Measurements from ENCODE around the gene CLOCK. TPM values are rescaled to one million over a fixed set of nuclear protein-coding genes. Genes with fewer than 3 reads are reported as not detected.

The CLOCK gene
- total RNA-seq, 1 experiment from 2014 or later: 14.9 TPM

DNA sequence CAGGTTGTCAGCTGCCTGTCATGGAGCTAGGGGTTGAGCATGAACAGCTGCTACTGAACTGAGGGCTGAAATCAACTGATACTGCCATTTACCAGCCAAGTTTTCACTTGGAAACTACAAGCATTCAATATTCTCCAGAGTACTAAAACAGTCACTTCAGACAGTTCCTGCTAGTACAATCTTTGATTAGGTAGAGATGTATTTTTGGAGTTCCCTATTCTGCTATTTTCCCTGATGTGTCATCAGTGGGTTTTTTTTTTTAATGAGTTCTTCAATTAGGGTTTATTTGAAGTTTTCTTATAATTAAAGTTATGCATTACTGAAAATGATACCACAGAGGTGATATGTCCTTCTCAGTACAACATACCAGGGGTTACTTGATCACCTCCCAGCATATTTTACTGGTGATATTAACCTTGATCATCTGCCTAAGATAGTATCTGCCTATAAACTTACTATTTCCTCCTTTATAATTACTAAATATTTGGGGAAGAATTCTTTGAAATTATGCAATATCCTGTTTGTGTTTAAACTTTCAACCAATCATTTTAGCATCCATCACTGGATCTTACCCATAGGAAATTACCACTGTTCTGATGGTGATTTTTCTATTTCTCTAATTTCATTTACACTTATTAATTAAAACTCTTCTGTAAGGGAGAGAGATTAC lies 31.8 kb upstream of the CLOCK start:
- intact Hi-C loops (cut with micrococcal nuclease; ENCODE audit: unreplicated experiment): no loop called here
- POLR2A ChIA-PET (ENCODE audit: low non-redundant PET): no interaction called here
- no peak overlapping the region for H3K27ac ChIP-seq (ENCODE audit: low read depth, low read length, poor library complexity, severe bottlenecking)
- H3K27me3 ChIP-seq (replicated peaks; ENCODE audit: insufficient read depth, low read depth, low read length, poor library complexity): no peaks in the 10 kb centered on the region
- CTCF ChIA-PET: no interaction called here
- no peak overlapping the region for H3K4me3 ChIP-seq (ENCODE audit: low read depth, low read length, poor library complexity, severe bottlenecking)
- no TSS peak for BruUV-seq (replicated peaks)
- no peaks in the 10 kb centered on the region for H3K4me1 ChIP-seq (ENCODE audit: insufficient read depth, low read length, poor library complexity, severe bottlenecking)
- TF ChIP-seq EZH2 (IDR thresholded peaks at IDR 0.05; ENCODE audit: borderline replicate concordance, low read depth, low read length, poor library complexity, severe bottlenecking): no peak
- TF ChIP-seq, protein P1, sequence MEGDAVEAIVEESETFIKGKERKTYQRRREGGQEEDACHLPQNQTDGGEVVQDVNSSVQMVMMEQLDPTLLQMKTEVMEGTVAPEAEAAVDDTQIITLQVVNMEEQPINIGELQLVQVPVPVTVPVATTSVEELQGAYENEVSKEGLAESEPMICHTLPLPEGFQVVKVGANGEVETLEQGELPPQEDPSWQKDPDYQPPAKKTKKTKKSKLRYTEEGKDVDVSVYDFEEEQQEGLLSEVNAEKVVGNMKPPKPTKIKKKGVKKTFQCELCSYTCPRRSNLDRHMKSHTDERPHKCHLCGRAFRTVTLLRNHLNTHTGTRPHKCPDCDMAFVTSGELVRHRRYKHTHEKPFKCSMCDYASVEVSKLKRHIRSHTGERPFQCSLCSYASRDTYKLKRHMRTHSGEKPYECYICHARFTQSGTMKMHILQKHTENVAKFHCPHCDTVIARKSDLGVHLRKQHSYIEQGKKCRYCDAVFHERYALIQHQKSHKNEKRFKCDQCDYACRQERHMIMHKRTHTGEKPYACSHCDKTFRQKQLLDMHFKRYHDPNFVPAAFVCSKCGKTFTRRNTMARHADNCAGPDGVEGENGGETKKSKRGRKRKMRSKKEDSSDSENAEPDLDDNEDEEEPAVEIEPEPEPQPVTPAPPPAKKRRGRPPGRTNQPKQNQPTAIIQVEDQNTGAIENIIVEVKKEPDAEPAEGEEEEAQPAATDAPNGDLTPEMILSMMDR (conservative IDR thresholded peaks at IDR 0.05; ENCODE audit: low read depth, low read length): no peak
- H3K36me3 ChIP-seq (ENCODE audit: insufficient read depth, low read length, poor library complexity, severe bottlenecking): no peaks in the 10 kb centered on the region
- H3K9me3 ChIP-seq (ENCODE audit: low read depth, low read length, poor library complexity, severe bottlenecking): no peaks in the 10 kb centered on the region
- no peak for DNase-seq (ENCODE audit: low spot score)

DNA sequence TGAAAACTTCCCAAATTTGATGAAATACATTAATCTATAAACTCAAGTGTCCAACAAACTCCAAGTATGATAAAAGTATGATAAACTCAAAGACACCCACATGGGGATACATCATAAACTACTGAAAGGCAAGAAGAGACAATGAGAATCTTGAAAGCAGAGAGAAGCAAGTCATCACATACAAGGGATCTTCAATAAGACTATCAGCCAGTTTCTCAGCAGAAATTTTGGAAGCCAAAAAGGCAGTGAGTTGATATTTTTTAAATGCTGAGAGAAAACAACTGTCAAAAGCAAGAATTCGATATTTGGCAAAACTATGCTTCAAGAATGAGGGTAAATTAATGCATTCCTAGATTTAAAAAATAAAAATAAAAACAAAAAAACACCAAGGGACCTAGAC lies 28.8 kb upstream of the CLOCK start:
- DNase-seq (ENCODE audit: low spot score): no peak
- H3K36me3 ChIP-seq (ENCODE audit: insufficient read depth, low read length, poor library complexity, severe bottlenecking): no peaks in the 10 kb centered on the region
- no peaks in the 10 kb centered on the region for H3K9me3 ChIP-seq (ENCODE audit: low read depth, low read length, poor library complexity, severe bottlenecking)
- POLR2A ChIA-PET (ENCODE audit: low non-redundant PET): no interaction called here
- intact Hi-C loops (cut with micrococcal nuclease; ENCODE audit: unreplicated experiment): no loop called here
- no peak for TF ChIP-seq EZH2 (IDR thresholded peaks at IDR 0.05; ENCODE audit: borderline replicate concordance, low read depth, low read length, poor library complexity, severe bottlenecking)
- TF ChIP-seq, protein P1 (conservative IDR thresholded peaks at IDR 0.05; ENCODE audit: low read depth, low read length): no peak
- no peaks in the 10 kb centered on the region for H3K27me3 ChIP-seq (replicated peaks; ENCODE audit: insufficient read depth, low read depth, low read length, poor library complexity)
- H3K27ac ChIP-seq (ENCODE audit: low read depth, low read length, poor library complexity, severe bottlenecking): no peak overlapping the region
- BruUV-seq (replicated peaks): no TSS peak
- H3K4me1 ChIP-seq (ENCODE audit: insufficient read depth, low read length, poor library complexity, severe bottlenecking): no peaks in the 10 kb centered on the region
- CTCF ChIA-PET: no interaction called here
- no peak overlapping the region for H3K4me3 ChIP-seq (ENCODE audit: low read depth, low read length, poor library complexity, severe bottlenecking)

DNA sequence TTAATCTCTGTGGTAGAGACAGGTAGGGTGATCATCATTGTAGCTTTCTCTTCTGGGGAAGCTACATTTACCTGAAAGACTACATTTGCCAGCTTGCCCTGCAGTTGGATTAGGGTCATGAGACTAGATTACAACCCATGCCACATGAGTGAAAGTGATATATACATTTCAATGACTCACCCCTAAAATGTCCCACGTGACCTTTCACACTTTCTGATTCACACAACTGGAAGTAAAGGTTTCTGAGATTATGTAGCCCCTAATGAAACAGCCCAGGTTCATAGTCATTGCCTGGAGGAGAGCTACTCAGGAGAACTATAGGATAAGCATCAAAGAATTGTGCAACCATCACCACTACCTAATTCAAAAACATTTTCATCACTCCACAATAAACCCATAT lies 27.5 kb upstream of the CLOCK start:
- intact Hi-C loops (cut with micrococcal nuclease; ENCODE audit: unreplicated experiment): no loop called here
- no TSS peak for BruUV-seq (replicated peaks)
- CTCF ChIA-PET: no interaction called here

More for the DNA sequence above, 27.5 kb upstream of the CLOCK start:
- Histone ChIP-seq H3K27me3 (replicated peaks; ENCODE audit: insufficient read depth, low read depth, low read length, poor library complexity) (no peaks in the 10 kb centered on the region), H3K36me3 (ENCODE audit: insufficient read depth, low read length, poor library complexity, severe bottlenecking) (no peaks in the 10 kb centered on the region), H3K4me3 (ENCODE audit: low read depth, low read length, poor library complexity, severe bottlenecking) (no peak overlapping the region), H3K4me1 (ENCODE audit: insufficient read depth, low read length, poor library complexity, severe bottlenecking) (no peaks in the 10 kb centered on the region), H3K9me3 (ENCODE audit: low read depth, low read length, poor library complexity, severe bottlenecking) (no peaks in the 10 kb centered on the region), H3K27ac (ENCODE audit: low read depth, low read length, poor library complexity, severe bottlenecking) (no peak overlapping the region)
- DNase-seq (ENCODE audit: low spot score): no peak
- no peak for TF ChIP-seq EZH2 (IDR thresholded peaks at IDR 0.05; ENCODE audit: borderline replicate concordance, low read depth, low read length, poor library complexity, severe bottlenecking)
- TF ChIP-seq, protein P1 (conservative IDR thresholded peaks at IDR 0.05; ENCODE audit: low read depth, low read length): no peak
- POLR2A ChIA-PET (ENCODE audit: low non-redundant PET): no interaction called here

Measured in A673 (cell line).